CD4-positive, alpha-beta T cell treated with Interleukin-2 at 100 ng/mL for 4 hours (primary cell): Measurements from ENCODE around the gene TBC1D16.

Experiments
- DNase-seq: peaks from one replicate; pipeline ENCODE4 v3.0.0-alpha.2; 2020; ENCODE audit warnings: low spot score

TBC1D16 gene

DNA sequence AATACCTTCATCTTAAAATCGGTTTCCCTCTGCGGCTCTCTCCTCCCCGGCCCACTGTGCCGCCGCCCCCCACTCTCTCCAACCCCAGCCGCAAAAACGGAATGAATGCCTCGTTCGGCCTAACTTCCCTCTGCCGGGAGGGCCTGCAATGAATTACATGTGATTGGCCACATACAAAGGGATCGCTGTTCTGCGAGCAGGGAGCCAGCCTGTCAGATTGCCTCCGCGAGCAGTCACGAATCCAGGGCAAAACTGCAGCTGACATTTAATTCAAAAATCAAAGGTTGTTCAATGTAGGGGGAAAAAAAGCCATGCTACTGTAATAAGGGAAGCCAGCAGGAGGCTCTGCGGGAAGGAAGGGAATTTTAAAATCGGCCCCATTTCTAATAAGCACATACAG, 84.9 kb downstream of the TBC1D16 start:
- no peak for DNase-seq

DNA sequence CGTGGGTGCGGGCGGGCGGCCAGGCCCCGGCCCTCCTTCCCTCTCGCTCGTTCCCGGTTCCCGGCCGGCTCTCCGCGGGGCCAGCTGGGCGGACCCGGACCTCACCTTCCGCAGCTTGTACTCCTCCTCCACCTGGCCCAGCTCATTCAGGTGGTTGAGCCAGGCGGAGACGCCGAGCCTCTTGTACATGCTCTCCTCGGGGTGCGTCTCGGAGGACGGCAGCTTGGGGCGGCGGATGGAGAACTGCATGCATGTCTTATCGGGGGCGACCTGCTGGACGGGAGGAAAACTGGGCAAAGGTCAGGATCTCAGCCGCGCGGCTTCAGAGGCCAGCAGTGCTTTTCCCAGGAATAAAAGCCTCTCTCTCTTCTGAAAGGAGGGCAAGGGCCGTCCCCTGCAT, 85.4 kb downstream of the TBC1D16 start:
- DNase-seq = no peak

DNA sequence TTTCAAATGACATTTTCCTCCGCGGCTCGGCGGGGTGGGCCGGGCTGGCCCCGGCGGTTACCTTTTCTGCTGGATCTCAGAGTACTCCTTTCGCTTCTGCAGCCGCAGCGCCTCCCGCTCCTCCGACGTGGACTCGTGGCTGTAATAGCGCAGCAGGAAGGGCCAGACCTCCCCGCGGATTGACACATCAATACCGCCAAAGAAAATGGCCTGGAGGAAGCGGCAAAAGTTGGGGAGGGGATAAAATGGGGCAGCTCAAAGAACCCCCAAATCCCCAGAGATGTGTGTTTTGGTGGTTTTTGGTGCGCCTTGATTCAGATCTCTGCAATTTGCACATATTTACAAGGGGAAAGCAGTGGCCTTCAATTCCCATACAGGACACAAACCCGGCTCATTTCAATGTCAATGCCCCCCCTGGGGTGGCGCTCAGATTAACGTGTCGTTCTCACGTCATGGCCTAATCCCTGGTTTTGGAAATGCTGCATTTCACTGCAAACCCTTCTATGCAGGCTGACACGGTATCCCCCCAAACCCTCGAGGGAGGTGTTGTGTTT, 85.9 kb downstream of the TBC1D16 start:
- DNase-seq = no peak

DNA sequence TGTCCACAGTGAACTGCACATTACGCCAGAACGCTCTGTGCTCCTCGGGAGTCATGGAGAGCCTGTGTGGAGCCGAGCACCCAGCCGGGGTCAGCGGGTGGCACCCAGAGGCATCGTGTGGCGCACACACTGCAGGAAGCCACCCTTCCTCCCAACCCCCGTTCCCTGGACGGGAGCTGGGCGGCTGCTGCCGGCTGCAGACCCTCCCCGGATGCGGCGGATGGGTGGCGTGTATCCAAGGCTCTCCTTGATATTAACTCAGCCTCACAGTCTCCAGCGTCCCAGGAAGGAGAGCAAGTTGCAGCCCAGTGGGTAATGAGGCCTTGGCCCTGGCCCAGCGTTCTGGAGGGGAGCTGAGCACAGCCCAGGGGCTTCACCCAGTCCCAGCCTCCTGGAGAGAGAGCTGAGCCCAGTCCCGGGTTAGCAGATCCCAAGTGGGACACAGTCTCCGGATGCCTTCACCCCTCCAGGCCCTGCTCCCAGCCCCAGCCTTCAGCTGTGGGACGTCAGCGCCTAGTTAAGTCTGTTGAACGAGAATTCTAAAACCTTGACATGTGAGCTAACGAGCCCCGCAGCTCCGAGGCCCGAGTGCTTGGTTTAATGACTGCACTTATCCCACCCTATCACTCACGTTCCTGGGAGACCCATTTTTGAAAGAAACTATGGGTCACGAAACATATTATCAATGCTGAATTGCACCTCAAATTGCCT, 86.6 kb downstream of the TBC1D16 start:
- DNase-seq = no peak

DNA sequence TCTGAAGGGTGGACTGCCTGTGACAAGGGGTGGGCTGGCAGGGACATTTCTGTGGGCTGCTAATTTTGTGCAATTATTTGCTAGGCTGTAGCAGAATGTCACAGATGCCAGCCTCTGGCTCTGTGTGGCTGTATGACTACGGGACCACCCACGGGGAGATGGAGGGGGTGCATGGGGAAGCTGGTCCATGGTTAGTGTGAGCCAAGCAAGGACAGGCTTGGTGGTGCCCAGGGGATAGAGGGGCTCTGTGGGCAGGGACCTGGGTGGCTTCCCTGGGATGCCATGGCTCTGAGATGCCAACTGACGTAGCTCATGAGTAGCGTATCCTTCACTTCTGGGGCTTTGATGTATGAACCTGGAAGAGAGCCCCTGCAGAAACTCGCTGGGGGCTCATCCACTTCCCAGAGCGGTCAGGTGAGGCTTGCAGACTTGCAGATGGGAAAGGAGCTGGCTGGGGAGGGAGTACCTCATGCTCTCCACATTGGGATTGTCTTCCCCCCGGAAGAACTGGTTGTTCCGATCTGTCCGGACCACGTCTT, 87.2 kb downstream of the TBC1D16 start:
- no peak for DNase-seq

DNA sequence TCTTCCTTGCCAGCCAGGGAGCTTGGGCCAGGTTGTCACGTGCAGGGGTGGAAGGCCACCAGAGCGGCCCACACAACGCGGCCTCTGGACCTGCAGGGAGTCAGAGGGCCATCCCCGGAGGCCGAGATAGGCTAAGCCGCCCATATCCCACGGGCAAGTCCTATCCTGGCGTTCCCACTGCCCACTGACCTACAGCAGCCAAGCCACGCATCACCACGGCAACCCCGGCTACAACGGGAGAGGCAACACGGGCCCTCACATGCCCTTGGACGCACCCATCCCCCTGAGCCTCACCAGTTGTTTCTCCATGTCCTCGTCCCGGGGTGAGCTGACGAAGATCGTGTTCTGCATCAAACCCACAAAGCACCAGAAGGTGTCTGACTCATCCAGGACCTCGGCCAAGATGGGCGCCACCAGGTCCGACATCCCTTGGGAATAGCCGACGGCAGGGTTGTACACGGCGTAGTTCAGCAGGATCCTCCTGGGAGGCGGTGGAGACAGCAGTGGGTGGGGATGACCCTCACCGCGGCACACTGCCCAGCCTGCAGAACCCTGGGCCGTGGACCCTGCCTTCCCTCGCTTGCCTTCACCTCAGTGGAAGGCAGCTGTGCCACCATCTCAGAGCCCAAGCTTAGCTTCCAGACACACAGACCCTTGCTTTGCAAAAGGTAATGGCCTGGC, 88.2 kb downstream of the TBC1D16 start:
- DNase-seq = no peak

DNA sequence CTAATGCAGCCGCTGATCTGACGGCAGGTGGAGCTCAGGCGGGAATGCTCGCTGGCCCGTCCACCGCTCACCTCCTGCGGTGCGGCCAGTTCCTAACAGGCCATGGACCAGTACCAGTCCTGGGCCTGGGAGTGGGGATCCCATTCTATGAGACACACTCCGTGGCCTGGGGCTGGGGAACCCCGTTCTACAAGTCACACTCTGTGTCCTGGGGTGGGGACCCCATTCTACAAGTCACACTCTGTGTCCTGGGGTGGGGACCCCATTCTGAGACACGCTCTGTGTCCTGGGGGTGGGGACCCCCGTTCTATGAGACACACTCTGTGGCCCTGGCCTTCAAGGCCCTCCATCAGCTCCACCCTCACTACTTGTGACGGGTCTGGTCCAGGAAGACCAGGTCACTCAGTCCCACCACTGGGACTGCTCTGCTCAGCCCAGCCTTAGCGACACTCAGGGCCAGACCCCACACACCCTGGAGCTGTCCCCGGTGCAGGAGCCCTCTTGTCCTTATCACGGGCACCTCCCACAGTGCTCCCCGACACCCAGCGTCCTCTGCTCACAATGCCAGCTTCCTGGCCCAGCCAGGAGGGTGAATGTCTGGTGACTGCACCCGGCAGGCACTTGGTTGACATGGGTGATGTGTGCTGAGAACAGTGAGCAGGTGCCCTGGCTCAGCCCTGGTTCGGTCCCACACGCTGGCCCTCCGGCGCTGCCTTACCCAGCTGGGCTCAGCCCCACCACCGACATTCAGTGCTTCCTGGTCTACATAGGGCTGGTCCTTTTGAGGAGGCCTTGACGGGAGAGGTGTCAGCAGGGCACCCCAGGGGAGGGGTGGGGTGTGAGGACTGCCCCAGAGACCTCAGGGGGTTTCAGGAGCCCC, 89.1 kb downstream of the TBC1D16 start:
- no peak for DNase-seq

DNA sequence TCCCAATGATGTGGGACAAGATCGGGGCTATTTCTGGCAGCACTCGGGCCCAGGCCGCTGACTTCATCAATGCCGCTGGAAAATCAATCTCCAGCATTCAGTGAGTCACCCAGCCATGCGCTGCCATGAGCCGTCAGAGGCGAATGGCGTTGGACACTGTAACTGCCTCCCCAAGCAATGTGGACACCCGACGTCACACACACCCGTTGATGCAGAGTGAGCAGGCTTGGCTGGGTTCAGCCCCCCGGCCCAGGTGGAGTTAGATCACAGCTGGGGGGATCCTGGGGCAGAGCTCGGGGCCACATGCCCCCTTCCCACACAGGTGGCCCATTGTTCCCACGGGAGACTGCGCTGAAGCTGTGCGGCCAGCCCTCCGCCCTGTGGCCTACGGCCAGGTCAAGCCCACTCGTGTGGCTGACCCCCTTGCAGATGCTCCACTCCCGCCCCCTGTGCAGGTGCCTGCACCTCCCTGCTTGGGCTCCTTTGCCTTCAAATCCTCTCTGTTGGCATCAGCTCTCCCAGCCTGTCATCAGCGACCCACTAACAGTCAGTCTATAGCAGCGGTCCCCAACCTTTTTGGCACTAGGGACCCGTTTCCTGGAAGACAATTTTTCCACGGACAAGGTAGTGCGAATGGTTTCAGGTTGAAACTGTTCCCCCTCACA, 89.9 kb downstream of the TBC1D16 start:
- DNase-seq = no peak

DNA sequence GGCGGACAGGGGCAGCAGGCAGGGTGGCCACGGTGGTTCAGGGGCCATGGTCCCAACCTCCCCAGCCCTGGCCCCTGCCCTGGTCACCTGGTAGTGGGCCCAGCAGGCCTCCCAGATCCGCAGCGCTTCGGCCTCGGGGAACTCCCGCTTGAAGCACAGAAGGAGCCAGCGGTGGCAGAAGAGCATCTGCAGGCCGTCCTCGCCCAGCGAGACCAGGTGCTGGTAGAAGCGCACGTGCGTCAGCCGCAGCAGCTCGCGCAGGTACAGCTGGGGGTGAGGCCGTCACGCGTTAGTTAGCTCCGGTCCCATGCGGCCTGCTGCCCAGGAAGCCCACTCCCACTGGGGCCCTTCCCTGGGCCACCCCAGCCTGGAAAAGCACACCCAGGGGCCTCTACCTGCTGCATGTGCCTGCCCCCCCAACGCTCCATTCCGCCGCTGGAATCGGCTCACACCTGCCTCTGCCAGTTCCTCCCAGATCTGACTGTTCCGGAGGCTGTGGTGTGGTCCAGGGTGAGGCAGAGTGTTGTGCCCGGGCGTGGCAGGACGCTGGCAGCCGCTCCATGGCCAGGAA, 90.8 kb downstream of the TBC1D16 start:
- no peak for DNase-seq

DNA sequence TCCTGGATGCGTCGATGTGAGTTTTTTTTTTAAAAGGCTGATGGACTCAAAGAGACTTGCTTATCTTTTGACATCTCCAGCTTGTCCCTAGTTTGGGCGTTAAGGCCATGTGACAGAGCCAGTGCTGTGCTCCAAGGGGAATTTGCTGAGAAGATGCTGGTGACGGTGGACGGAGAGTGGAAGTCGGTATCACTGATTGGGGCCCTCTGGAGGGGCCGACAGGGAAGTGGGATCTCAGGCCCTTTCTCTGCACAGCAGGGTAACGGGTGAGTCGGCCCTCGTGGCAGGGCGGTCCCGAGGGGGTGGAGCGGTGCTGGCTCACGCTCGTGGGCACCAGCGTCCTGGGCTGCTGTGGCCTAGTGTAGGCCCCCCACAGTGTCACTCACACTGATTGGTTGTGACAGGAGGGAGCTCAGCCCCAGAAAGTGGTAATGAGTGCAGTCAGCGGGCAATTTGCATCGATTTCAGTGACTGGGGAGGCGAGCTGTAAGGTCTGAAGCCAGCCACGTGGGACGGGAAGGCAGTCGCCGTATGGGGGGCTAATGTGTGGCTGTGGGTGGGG, 91.3 kb downstream of the TBC1D16 start:
- no peak for DNase-seq

DNA sequence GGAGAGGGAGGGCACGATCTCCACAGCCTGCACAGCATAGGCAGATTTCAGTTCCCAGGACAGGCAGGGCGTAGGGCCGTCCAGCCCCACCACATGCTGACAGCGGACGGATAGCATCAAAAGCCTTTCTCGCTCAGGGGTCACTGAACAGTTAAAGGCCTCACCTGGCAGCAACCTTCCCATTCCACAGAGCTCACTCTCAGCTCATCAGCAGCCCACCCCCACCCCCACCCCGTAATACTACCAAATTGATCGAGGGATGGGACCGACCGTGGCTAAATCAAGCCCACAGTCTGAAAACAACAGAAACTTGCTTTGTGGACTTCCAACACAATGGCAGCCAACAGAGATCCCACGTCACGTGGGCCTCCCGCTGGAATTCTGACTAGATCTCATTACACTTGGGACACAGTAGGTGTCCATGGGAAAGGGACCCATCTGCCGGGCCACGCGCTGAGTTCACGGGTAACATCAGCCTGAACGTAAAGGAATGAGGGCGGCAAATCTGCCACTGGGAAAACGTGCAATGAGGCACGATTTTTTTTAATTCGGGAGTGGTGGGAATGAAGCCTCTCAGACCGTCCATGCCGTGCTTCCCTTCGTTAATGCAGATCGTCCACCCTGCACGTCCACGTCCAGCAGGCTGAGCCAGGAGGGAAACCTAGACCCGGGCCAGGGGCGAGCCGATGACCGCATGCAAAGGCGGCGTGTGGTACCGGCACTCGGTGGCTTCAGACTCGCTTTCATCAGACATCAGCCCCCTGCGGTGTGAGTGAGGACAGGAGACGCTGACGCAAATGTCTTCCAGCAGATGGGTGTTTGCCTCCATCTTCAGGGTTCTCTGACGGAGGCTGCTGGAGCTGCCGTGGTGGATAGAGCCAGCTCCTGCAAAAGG, 92.1 kb downstream of the TBC1D16 start:
- no peak for DNase-seq

DNA sequence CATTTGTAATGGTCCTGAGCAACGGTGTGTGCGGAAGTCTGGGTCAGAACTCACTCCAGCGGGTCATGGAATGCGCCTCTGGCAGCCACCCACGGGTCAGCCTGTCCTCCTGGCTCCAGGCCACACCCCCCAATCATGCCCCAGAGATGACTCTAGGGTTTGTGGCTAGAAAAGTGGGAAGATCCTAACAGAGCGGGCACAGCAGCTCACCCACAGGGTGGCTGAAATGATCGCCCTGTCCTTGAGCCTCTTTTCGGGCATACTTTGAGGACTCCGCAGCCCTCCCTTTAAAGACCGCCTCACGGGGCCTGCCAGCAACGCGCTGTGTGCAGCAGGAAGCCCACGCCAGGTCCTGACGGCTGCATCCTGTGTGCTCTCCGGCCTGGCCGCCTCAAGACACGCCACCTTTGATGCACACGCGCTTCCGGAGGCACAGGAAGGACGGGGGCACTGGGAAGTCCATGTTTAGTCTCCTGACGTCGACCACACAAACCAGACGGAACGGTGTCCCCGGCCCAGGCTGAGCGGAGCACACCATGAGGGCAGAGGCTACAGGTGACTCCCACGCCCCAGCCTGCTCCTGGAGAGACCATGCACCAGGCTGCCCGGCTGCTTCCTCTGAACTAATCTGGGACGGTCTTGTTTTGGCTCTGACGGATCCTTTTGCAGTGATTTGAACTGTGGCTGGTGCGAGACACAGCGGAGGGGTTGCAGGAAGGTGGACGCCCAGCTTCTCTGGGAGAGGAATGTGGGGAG, 92.9 kb downstream of the TBC1D16 start:
- DNase-seq = no peak

DNA sequence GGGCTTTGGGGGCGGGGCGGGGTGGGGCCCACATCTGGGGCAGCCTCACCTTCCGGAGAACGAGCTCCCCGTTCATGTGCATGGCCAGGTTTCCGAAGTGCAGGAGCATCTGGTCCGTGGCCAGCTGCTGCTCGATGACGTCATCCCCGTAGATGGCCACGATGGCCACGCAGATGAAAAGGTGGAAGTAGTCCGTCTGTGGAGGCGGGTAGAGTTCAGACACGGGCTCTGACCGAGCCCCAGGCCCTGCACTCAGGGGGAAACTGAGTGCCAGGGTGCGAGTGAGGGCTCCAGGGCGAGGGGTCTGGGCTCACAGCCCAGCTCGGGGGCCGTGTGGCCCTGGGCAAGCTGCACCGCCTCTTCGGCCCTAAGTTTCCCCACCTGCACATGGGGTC, 93.7 kb downstream of the TBC1D16 start:
- no peak for DNase-seq

DNA sequence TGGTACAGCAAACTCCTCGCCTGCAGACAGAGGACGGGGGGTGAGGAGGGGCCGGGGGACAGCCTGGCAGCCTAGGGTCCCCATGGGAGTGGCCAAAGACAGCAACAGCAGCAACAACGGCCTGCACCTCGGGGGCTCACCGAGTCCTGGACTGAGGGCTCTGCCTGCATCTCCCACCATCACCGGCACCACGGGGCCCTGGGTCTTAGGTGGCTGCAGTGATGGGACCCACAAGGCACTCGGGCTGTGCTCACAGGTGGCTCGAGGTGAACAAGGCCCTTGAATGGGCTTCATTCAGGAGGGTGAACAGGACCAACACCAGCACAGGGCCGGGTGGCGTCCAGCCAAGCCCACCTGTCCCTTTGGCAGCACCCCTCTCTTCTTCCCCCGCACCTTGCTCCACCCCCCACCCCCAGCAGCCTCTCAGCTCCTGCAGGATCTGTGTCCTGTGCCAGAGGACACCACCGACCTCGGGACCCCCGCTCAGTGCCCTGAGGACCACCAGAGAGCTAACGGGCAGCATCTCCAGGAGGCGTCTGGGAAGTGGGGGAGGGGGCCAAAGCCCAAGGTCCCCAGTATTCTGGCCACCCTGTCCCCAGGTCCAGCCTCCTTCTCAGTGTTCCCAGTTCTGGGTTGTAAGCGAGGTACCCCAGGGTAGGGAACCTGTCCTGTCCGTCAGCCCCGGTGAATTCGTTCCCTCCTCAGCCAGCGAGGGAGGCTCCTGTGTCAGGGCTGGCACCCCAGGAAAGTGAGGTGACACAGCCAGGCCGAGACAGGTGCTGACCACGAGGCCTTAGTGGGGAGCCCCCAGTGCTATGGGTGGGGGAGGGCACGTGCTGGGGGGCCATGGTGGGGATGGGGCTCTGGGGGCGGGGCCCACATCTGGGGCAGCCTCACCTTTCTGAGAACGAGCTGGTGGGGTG, 94.3 kb downstream of the TBC1D16 start:
- DNase-seq = no peak

DNA sequence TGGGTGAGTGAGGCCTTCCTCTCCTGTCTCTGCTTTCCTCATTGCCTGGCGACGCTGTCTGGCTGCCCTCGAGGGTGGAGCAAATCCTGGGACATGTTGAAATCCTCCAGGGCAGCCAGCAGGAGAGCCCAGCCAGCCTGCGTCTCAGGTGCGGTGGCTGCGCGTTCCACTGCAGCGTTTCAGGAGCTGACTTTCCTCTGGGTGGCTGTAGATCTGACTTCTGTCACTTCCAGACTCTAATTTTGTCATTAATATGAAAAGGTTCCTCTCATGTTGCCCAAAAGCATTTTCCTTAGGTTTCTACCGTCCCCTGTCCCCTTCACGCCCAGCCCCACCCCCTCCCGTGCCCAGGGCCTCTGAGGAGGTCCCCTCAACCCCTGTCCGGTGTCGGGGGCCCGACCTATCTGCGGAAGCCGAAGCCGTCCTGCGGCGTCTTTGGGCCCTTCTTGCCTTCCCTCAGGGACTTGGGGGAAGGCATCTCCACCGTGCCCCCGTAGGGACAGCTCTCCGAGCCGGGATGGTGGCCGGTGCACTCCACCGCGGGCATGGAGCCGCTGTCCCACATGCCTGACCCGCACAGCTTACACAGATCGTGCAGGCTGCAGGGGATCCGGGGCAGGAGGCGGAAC, 95.1 kb downstream of the TBC1D16 start:
- no peak for DNase-seq

DNA sequence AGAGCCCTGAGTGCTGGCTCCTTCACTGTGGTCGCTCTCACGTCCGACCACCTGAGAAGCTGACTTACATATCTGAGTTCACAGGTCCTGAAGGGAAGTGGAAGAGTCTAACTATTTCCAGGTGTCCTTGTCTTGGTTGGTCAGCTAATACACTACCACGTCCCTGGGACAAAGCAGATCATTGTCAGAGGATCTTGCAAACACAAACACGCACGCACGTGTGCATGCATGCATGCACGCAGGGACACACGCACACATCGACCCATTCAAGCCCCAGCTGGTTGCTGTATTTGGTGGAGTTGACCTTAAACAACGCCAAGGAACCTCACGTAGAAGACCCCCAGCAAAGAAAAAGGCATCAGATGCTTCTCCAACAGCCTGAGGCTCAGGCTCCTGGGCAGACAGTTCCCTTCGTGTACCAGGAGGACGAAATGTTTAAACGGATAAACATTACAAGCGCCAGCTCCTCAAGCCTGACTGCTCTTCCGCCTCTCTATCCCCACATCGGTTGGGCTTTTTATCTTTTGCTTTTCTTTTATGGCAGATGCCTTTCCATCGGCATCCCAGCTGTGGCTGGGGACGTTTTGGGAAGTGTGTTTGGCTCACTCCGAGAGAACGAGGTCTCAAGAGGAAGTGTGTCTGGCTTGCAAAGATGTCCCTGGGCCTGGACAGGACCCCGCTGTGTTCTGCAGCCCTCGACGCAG, 95.8 kb downstream of the TBC1D16 start:
- DNase-seq = no peak

DNA sequence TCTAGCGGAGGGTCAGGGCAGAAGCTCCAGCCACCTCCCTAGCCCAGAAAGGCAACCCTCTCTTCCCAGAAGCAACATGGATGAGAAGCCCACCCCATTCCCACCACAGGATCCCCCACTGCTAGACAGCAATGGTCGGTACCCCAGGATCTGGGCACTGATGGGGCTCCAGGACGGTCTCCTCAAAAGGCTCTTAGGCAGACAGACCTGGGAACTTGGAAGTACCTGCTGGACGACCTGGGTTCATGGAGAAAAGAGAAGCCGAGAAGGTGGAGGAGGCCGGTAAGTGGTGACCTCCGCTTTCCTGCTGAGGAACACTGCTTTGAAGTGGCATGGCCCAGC, 96.6 kb downstream of the TBC1D16 start:
- DNase-seq = no peak
